IPS-11a (cell line): ENCODE results near the gene PDXK.

Source experiments
- H3K4me3 ChIP-seq: one replicate; pipeline ENCODE4 v1.5.1; 2013; ENCODE audit warnings: low read depth, low read length, control low read depth

Gene PDXK

GRCh38 chr21:43761886-43762285 lies 43.0 kb downstream of the PDXK start:
- H3K4me3 ChIP-seq, result no peak overlapping the region

- no peak overlapping the region for H3K4me3 ChIP-seq
Observed at GRCh38 chr21:43762303-43763128, 43.6 kb downstream of the PDXK start.

GRCh38 chr21:43763901-43764523 lies 45.1 kb downstream of the PDXK start:
- no peak overlapping the region for H3K4me3 ChIP-seq

GRCh38 chr21:43764576-43765495 lies 45.9 kb downstream of the PDXK start:
- H3K4me3 ChIP-seq, result no peak overlapping the region

GRCh38 chr21:43766734-43767497 lies 48.0 kb downstream of the PDXK start:
- no peak overlapping the region for H3K4me3 ChIP-seq

GRCh38 chr21:43767498-43767983 lies 48.6 kb downstream of the PDXK start:
- no peak overlapping the region for H3K4me3 ChIP-seq

GRCh38 chr21:43767984-43768867 lies 49.3 kb downstream of the PDXK start:
- no peak overlapping the region for H3K4me3 ChIP-seq

GRCh38 chr21:43768868-43769167 lies 49.9 kb downstream of the PDXK start:
- no peak overlapping the region for H3K4me3 ChIP-seq

GRCh38 chr21:43769325-43769958 lies 50.5 kb downstream of the PDXK start:
- H3K4me3 ChIP-seq, result no peak overlapping the region

- no peak overlapping the region for H3K4me3 ChIP-seq
Observed at GRCh38 chr21:43770066-43770655, 51.2 kb downstream of the PDXK start.

GRCh38 chr21:43771199-43771675 lies 52.3 kb downstream of the PDXK start:
- no peak overlapping the region for H3K4me3 ChIP-seq

- H3K4me3 ChIP-seq, result no peak overlapping the region
Observed at GRCh38 chr21:43771698-43772424, 52.9 kb downstream of the PDXK start.

GRCh38 chr21:43772425-43772821 lies 53.5 kb downstream of the PDXK start:
- H3K4me3 ChIP-seq, result no peak overlapping the region

- H3K4me3 ChIP-seq, result no peak overlapping the region
Observed at GRCh38 chr21:43774163-43774562, 55.2 kb downstream of the PDXK start.

- peak overlapping the region; percentile 79 for H3K4me3 ChIP-seq
Observed at GRCh38 chr21:43775190-43775589, 56.3 kb downstream of the PDXK start.

GRCh38 chr21:43775795-43776430 lies 57.0 kb downstream of the PDXK start, which contains the start of gene CSTB:
CSTB (minus strand) TSS chr21:43776308; CDS start chr21:43776269, 39 bp downstream.
- peak within 1 kb of the TSS; percentile 79 for H3K4me3 ChIP-seq

GRCh38 chr21:43777953-43778352 lies 59.0 kb downstream of the PDXK start:
- no peak overlapping the region for H3K4me3 ChIP-seq
